NAMALWA (cell line): ENCODE results near the gene HES7.
"Not testable (repeated sequence)": the region's sequence is repeated elsewhere in the genome, so short reads cannot be mapped to it uniquely, and the experiment has no call there.

Source experiments
- DNase-seq: peaks from one replicate; pipeline ENCODE4 v3.0.0-alpha.2; 2015; ENCODE audit warnings: low spot score

Gene HES7

GRCh38 chr17:8123695-8124349, at the start of gene HES7:
HES7 (minus strand) TSS chr17:8124106; CDS start chr17:8124084, 22 bp downstream.
- no peak for DNase-seq

GRCh38 chr17:8173056-8173870, 49.4 kb upstream of the HES7 start:
- peak; percentile 94 for DNase-seq

- not testable (repeated sequence) for DNase-seq
Measured at GRCh38 chr17:8170186-8170585, 46.3 kb upstream of the HES7 start.

DNA sequence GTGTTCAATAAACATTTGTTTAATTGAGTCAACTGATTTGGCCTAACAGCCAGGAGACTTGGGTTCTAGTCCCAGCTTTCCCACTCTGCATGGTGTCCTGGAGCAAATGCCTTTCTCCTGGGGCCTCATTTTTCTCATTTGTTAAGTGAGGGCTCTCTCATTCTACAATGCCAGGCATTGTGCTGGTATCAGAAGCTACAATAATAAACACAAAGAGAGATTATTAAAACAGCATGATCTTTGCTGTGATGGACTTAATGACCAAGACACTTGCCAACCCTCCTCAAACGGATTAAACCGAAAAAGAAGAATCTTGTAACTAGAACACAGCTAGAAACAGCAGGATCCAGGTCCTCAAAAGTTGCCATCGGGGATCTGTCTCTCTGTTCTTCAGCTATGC, 43.6 kb upstream of the HES7 start:
- no peak for DNase-seq

GRCh38 chr17:8166731-8167130, 42.8 kb upstream of the HES7 start:
- no peak for DNase-seq

GRCh38 chr17:8164815-8165131, 40.9 kb upstream of the HES7 start:
- DNase-seq: no peak

DNA sequence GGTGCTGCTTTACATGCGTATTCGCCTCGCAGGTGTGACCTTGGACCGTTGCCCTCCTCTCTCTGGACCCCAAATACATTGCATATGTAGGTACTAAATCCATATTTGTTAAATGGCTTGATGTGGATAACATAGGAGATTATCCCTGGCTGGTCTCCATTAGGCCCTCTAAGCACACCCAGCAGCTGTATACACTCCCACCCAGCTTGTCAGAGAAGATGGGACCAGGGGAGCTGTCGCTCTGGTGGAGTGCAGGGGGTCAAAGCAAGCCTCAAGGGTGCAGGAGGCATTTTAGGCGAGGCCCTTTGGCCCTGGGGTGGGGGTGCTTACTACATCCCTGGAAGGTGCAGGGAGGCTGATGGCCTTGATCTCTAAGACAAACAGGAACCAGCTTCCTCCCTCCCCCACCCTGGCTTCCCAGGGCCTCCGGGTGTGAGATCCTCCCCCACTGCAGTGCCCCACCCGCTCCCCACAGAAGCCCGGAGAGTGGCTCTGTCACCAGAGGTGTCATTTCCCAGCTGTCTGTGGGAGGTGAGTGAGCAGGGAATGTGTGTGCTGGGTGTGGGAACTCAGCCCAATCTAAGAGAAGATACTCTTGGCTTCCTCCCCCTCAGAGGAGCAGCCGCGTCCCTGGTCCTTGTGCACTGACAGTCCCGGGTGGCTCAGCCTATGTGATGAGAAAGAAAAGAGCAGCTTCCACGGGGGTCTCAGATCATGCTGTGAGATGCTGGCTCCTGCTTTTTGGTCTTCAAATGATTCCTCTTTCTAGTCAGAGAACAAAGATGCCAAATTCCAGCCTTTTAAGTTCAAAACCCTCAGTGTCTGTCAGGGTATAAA, 40.3 kb upstream of the HES7 start:
- DNase-seq: no peak

DNA sequence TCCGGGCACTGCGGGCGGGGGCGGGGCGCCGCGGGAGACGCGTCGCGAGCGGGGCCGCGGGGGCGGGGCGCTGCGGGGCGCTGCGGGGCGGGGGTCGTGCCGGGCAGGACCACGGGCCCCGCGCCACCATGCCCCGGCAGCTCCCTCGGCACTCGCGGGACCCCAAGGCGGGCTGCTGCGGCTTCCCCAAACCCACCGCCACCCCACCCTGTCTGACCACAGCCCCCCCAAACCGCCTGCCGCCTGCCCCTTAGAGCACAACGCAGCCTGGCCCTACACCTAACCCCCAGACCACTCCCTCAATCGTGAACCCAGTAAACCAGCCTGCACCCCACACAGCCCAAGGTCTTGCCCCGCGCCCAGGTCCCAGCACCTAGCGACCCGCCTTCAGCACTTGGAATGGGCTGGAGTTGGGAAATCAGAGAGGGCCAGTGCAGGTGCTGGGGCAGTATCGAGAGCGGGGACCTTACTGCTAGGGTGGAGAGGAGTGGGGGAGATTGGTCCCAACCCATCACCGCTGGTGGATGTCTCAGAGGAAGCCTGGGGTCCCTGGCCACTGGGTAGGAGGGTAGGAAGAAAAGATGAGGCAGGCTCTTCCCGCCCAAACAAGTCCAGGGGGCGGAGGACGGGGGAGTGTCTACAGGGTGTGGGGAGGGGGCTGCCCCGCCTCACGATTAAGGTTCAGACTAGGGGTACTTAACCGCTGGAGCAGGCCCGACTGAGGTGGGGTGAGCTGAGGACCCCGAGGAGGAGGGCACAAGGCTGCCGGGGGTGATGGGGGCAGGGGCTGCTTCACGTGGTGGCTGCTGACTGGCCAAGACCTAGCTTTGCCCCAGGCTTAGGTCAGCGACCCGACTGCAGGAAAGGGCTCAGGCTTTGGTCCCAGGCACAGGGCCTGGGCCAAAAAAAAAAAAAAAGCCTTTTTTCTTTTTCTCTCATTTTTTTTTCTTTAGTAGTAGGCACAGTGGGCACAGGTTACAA, 39.4 kb upstream of the HES7 start:
- no peak for DNase-seq

GRCh38 chr17:8162233-8162996, 38.5 kb upstream of the HES7 start, which contains the start of gene VAMP2:
VAMP2 (minus strand) TSS chr17:8162948; CDS start chr17:8162879, 69 bp downstream.
- peak; percentile 64 for DNase-seq

- no peak for DNase-seq
Measured at GRCh38 chr17:8161289-8162232, 37.7 kb upstream of the HES7 start.

DNA sequence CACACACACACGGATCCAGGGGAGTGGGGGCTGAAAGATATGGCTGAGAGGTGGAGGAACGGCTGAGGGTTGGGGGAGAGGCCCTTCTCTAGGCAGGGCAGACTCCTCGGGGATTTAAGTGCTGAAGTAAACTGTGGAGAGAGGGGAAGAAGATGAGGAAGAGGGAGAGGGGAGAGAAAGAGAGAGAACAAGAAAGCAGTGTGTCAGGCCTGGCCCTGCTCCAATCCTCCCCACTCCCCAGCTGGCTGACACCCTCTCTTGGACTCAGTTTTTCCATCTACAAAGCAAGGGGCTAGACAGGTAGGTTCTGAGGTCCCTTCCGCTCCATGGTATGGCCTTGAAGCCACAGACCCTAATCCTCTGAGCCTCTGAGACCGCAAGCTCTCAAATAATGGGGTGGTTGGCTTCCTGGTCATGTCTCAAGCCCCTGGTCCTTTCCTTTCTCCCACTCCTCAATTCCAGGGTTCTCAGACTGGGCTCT, 36.9 kb upstream of the HES7 start:
- no peak for DNase-seq

GRCh38 chr17:8160224-8160577, 36.3 kb upstream of the HES7 start:
- DNase-seq: no peak

DNA sequence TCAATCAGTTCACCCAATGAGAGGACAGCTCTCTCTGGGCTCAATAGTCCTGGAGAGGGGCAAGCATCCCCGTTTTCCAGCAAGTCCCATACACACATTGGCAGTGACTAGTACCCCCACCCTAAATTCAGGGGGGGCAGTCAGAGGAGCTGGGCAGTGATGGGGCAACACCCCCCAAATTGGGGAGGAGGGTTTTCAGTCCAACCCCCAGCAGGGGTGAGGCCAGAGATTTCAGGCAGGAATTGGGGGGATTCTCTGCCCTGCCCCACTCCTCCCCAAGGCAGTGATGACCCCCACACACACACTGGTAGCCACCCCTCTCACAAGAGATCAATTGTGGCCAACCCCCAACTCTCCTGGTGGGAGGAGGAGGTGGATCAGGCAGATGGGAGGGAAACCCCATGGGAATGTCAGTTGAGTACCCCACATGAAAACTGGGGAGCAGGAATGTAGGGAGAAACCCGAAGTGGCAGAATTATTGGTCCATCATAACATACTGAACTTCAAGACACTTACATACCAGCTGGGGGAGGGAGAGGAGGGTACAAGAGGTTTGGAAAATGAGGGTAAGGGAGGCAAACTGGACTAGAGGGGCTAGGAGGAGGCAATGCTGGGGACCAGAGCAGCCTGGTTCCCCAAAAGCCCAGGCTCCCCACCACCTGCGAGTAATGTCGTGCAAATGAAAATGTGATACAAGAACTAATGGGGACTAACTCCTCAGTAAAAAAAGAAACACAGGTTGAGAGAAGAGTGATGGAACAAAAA, 35.7 kb upstream of the HES7 start:
- no peak for DNase-seq

DNA sequence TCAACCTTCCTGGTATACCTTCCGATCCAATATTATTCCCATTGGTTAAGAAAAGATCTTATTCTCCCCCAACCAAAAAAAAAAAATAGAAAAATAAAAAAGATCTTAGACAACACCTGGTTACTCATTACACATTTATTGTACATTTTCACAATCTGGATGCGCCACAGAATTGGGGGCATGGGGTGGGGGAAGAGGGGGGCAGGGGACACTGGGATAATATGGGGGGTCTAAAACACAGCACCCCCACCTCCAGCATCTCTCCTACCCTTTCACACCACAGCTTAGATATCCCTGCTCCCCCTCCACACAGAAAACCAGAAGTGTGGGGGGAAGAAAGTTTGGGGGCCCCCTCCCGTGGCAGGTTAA, 35.1 kb upstream of the HES7 start:
- no peak for DNase-seq

- DNase-seq: peak; percentile 86
Measured at GRCh38 chr17:8158267-8159031, 34.5 kb upstream of the HES7 start.

DNA sequence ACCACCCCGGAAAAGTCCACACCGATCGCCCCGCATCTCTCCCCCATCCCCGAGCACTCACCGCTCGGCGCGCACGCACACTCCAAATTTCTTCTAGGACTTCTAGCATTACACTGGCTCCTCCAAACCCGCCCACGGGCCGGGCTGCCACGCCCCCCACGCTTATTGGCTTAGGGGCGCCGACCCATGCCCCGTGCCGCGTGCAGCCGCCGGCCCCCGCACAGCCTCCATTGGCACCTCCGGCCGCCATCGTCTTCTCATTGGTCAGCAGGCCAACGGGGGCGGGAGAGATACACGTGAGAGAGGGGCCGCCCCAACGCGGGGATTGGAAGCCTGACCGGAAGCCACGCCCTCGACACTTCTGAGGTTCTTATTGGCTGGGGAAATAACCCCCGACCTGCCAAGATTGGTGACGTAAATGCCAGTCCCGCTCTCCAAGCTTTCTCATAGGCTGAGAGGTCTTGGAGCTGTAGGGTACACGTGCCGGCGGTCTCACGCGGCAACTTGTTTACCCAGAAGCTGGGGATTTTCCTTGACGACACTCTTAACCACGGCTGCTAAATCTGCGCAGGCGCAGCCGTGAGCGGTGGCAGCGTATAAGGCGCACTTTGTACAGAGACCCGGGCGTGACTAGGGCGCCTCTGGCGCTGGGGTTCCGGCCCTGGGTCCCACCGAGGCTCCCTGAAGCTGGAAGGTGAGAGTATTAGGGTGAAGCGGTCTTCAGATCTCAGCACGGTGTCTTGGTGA, 32.5 kb upstream of the HES7 start:
- DNase-seq: peak; percentile 98

DNA sequence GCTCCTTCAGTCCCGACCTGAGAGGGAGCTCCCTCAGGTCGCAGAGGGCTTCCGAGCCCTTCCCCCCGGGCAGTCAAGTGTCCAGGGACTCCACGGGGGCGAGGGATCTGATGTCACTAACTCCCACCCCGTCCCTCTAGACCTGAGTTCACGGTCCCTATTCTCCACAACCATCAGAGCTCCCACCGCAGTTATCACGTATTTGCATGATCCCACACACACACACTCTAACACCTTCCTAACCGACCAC, 32.0 kb upstream of the HES7 start:
- no peak for DNase-seq
